HCT116 (cell line): ENCODE data around the gene HMBS.

ENCODE experiments used
- CTCF ChIP-seq, 3 experiments: fragments of 200-600 bp in 1 of 3; sonication (generic) in 1 of 3; IDR thresholded peaks in 2 of 3; conservative IDR thresholded peaks in 1 of 3; 2 replicates each; pipeline ENCODE4 v1.5.1; 2012 to 2017; ENCODE audit warnings: low read depth in 2 of 3, low read length in 2 of 3, antibody characterized with exemption in 1 of 3, borderline replicate concordance in 1 of 3, control low read depth in 1 of 3, mild to moderate bottlenecking in 1 of 3, mixed read lengths in 1 of 3, mixed run types in 1 of 3, moderate library complexity in 1 of 3; ENCODE audit not compliant: insufficient read depth in 1 of 3
- EGR1 ChIP-seq: IDR thresholded peaks from 2 replicates; pipeline ENCODE4 v1.6.1; 2012; ENCODE audit warnings: low read depth
- EZH2 ChIP-seq: fragments of 200-600 bp; sonication (generic); IDR thresholded peaks from 2 replicates; pipeline ENCODE4 v1.6.1; 2017; ENCODE audit warnings: antibody characterized with exemption, mixed run types
- MAX ChIP-seq: IDR thresholded peaks from 2 replicates; pipeline ENCODE4 v1.6.1; 2012
- POLR2A ChIP-seq: IDR thresholded peaks from 2 replicates; pipeline ENCODE4 v1.7.0; 2011; ENCODE audit warnings: borderline replicate concordance; ENCODE audit not compliant: insufficient read depth, insufficient read length; ENCODE audit errors: extremely low read depth
- POLR2AphosphoS5 ChIP-seq: IDR thresholded peaks from 2 replicates; pipeline ENCODE4 v1.6.1; 2011; ENCODE audit warnings: mild to moderate bottlenecking, low read depth, low read length, moderate library complexity
- SIN3A ChIP-seq: IDR thresholded peaks from 2 replicates; pipeline ENCODE4 v1.6.1; 2012; ENCODE audit warnings: low read depth
- SRF ChIP-seq: IDR thresholded peaks from 2 replicates; pipeline ENCODE4 v1.6.1; 2012; ENCODE audit warnings: low read depth
- YY1 ChIP-seq: IDR thresholded peaks from 2 replicates; pipeline ENCODE4 v1.6.1; 2011; ENCODE audit warnings: low read length, low read depth, moderate library complexity, mild to moderate bottlenecking; ENCODE audit not compliant: insufficient replicate concordance; ENCODE audit errors: extremely low read depth
- ZFX ChIP-seq: fragments of 450-650 bp; IDR thresholded peaks from 2 replicates; pipeline ENCODE4 v1.6.1; 2017
- TF ChIP-seq, protein P1 (sequence below): IDR thresholded peaks from 2 replicates; pipeline ENCODE4 v1.6.1; 2012; ENCODE audit warnings: low read depth

DNA sequence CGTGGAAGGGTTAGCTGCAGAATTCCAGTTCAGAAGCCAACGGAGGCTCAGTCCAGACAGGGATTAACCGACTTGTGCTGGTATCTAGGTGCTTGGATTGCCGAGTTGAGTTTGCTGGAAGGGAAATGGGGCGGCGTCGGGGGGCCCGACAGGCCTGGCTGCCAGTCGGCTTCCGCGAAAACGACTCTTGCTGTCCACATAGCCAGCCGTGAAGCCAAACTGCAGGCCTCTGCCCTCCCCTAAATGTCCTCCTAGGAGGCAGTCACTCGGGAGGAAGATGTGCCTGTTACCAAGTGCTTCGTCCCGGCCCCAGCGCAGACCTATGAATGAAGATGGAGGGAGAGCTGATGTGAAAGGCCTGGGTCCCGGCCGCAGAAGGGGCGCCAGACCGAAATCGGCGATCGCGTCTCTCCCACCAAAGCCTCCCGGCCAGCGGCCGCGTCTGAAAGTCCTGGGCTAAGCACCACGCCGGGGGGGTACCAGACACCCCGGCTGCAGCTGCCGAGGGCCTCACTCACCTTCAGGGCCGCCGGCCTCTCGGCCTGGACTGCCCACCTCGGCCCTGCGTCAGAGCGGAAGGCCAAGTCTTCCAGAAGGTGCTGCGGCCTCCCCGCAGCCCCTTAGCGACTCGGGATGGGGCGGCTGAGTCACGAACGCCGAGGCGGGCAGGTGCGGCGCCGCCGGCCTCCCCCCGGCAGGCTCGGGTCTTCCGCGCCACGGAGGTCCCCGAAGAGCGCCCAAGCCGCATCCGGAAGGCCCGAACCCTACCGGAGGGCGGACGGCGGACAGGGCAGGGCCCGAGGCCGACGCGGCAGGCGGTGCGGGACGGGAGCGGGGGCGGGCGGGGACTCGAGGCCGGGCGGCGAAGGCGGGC lies 9.5 kb downstream of the HMBS start:
- no peak for TF ChIP-seq MAX
- TF ChIP-seq POLR2AphosphoS5 = peak; percentile 49
- TF ChIP-seq, protein P1, sequence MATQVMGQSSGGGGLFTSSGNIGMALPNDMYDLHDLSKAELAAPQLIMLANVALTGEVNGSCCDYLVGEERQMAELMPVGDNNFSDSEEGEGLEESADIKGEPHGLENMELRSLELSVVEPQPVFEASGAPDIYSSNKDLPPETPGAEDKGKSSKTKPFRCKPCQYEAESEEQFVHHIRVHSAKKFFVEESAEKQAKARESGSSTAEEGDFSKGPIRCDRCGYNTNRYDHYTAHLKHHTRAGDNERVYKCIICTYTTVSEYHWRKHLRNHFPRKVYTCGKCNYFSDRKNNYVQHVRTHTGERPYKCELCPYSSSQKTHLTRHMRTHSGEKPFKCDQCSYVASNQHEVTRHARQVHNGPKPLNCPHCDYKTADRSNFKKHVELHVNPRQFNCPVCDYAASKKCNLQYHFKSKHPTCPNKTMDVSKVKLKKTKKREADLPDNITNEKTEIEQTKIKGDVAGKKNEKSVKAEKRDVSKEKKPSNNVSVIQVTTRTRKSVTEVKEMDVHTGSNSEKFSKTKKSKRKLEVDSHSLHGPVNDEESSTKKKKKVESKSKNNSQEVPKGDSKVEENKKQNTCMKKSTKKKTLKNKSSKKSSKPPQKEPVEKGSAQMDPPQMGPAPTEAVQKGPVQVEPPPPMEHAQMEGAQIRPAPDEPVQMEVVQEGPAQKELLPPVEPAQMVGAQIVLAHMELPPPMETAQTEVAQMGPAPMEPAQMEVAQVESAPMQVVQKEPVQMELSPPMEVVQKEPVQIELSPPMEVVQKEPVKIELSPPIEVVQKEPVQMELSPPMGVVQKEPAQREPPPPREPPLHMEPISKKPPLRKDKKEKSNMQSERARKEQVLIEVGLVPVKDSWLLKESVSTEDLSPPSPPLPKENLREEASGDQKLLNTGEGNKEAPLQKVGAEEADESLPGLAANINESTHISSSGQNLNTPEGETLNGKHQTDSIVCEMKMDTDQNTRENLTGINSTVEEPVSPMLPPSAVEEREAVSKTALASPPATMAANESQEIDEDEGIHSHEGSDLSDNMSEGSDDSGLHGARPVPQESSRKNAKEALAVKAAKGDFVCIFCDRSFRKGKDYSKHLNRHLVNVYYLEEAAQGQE = no peak
- TF ChIP-seq CTCF (IDR thresholded peaks at IDR 0.05 in 2 of 3, conservative IDR thresholded peaks at IDR 0.05 in 1 of 3; ENCODE audit: borderline replicate concordance in 1 of 3, insufficient read depth in 1 of 3, low read depth in 2 of 3, low read length in 2 of 3) = no peak
- TF ChIP-seq SIN3A = no peak
- no peak for TF ChIP-seq YY1
- no peak for TF ChIP-seq EZH2
- peak; percentile 57 for TF ChIP-seq POLR2A
- TF ChIP-seq ZFX = no peak; the same call in 1 of the 2 replicates
- TF ChIP-seq EGR1 = no peak
- TF ChIP-seq SRF = no peak
